AG10803 (cell line): ENCODE measurements around the gene VCAN.
A peak's percentile ranks its signal among the peaks of the same experiment; 100 is the strongest.

ENCODE experiments used
- DNase-seq: peaks from one replicate; pipeline ENCODE4 v3.0.0; 2010; ENCODE audit warnings: low read depth
- H3K4me3 ChIP-seq: 2 replicates; pipeline ENCODE4 v1.5.1; 2011; ENCODE audit warnings: mild to moderate bottlenecking, low read length, control low read depth
- TF ChIP-seq, protein P1 (sequence below): conservative IDR thresholded peaks from 2 replicates; pipeline ENCODE4 v1.5.1; 2011; ENCODE audit warnings: mild to moderate bottlenecking, low read length, control low read depth, inconsistent platforms

The VCAN gene

DNA sequence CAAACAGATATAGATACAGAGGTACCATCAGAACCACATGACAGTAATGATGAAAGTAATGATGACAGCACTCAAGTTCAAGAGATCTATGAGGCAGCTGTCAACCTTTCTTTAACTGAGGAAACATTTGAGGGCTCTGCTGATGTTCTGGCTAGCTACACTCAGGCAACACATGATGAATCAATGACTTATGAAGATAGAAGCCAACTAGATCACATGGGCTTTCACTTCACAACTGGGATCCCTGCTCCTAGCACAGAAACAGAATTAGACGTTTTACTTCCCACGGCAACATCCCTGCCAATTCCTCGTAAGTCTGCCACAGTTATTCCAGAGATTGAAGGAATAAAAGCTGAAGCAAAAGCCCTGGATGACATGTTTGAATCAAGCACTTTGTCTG is 69.2 kb downstream of the VCAN start:
- H3K4me3 ChIP-seq, result no peak overlapping the region
- TF ChIP-seq, protein P1, sequence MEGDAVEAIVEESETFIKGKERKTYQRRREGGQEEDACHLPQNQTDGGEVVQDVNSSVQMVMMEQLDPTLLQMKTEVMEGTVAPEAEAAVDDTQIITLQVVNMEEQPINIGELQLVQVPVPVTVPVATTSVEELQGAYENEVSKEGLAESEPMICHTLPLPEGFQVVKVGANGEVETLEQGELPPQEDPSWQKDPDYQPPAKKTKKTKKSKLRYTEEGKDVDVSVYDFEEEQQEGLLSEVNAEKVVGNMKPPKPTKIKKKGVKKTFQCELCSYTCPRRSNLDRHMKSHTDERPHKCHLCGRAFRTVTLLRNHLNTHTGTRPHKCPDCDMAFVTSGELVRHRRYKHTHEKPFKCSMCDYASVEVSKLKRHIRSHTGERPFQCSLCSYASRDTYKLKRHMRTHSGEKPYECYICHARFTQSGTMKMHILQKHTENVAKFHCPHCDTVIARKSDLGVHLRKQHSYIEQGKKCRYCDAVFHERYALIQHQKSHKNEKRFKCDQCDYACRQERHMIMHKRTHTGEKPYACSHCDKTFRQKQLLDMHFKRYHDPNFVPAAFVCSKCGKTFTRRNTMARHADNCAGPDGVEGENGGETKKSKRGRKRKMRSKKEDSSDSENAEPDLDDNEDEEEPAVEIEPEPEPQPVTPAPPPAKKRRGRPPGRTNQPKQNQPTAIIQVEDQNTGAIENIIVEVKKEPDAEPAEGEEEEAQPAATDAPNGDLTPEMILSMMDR, result no peak
- DNase-seq, result no peak

DNA sequence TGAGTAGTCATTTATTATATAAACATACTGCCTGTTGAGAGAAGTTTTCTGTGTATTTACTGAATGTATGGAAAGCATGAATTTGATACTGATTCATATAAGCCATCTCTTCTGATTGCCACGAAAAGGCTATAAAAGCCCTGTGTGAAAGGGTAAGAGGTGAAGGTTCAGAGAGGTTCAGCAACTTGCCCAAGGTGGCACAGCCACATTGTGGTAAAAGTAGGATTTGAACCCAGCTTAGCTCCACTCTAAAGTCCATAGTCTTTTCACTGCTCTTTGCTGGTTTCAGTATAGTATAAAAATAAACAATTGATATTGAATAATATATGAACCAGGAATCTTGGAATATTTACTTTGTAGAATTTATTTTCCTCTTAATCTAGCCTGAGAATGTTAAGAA is 71.3 kb downstream of the VCAN start:
- TF ChIP-seq, protein P1, result no peak
- H3K4me3 ChIP-seq, result no peak overlapping the region
- DNase-seq, result no peak

DNA sequence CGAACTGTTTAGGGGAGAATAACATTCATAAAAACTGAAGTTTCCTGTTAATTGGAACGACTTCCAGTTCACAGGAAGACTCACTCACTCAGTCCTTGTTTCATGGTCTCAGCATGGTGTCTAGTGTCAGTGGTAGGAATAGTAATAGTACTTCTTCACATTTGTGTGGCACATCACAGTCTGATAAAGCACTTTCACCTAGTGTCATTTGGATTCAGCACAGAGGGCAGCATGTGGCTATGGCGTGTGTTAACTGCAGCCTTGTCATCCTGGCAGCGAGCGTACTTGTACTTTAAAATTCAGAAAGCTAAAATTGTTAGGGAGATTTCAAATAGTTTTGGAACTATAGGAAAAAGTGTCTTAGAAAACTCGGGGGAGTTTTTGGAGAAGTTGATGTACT is 72.4 kb downstream of the VCAN start:
- no peak overlapping the region for H3K4me3 ChIP-seq
- DNase-seq, result no peak
- TF ChIP-seq, protein P1, result no peak

DNA sequence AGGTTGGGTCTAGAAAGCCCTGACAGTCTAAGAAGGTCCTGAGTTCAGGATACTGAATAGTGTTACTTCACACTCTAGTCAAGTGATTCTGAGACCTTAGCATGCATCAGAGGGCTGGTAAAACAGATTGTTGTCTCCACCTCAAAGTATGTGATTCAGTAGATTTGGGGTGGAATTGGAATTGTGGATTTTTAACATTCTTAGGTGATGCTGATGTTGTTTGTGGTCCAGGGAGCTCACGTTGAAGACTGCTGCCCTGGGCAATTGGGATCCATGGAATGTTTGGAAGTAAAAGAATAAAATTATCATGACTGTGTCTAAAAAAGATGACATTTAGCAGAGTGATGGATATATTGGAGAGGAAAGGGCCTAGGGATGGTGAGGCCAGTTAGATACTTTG is 75.6 kb downstream of the VCAN start:
- H3K4me3 ChIP-seq, result no peak overlapping the region
- DNase-seq, result peak; percentile 94
- TF ChIP-seq, protein P1, result no peak

DNA sequence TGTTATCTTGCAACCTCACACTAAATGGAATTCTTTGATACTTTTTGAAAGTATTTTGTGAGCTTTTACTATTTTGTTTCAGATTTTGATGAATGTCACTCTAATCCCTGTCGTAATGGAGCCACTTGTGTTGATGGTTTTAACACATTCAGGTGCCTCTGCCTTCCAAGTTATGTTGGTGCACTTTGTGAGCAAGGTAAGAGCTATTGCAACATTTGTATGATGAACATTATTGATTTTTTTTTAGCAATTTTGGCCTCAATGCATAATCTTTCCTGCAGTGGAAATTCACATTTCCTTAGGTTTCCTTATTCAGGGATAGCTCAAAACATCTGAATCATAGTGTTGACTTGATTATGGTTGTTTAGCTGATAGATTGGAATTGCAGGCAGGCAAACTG is 76.3 kb downstream of the VCAN start:
- H3K4me3 ChIP-seq, result no peak overlapping the region
- DNase-seq, result no peak
- TF ChIP-seq, protein P1, result no peak

DNA sequence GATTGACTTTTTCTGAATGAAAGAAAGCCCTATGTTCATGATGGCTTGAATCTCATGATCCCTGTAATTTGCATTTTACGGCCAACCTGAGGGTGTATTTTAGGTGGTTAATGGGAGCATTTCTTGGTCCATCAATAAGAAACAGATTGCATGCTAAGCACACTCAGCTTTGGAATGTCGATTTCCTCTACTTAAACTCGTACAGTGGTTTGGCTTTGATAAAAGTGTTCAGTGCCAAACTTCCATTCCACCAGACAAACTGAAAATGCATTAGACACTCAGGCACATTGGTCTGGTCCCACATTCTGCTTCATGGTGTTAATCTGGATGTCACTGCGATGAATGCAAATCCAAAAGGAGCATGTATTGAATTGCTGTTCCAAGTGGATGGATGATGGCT is 77.0 kb downstream of the VCAN start:
- peak; percentile 95 for DNase-seq
- no peak overlapping the region for H3K4me3 ChIP-seq
- TF ChIP-seq, protein P1, result no peak

DNA sequence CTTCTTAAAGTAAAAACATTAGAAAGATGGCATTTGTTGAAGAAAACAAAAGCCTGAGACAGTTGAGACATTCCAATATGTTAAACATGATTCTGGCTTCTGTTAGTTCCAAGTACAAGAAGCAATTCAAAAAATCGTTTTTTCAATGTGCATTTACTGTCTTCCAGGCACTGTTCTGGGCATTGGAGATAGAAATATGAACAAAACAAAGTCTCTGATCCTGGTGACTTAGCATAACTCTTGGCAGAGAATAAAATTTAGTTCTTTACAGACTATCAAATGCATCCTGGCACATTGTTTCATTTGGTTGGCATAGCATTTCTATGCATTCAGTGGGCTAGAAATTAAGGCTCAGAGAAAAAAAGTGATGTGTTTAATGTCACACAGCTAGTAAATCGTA is 77.5 kb downstream of the VCAN start:
- H3K4me3 ChIP-seq, result no peak overlapping the region
- TF ChIP-seq, protein P1, result no peak
- no peak for DNase-seq
